ENCODE measurements around the gene NKD1. TPM values are rescaled to one million over a fixed set of nuclear protein-coding genes. Genes with fewer than 3 reads are reported as not detected.
A peak's percentile ranks its signal among the peaks of the same experiment; 100 is the strongest.

NKD1 gene
- total RNA-seq, 1 experiment from 2014 or later: 0.44 TPM

GRCh38 chr16:50546125-50546524 lies 2.1 kb upstream of the NKD1 start:
- no peaks in the 10 kb centered on the region for H3K79me2 ChIP-seq (ENCODE audit: low read depth)
- H3K9me2 ChIP-seq (ENCODE audit: insufficient read depth): no peaks in the 10 kb centered on the region
- H3K36me3 ChIP-seq (ENCODE audit: low read depth): no peaks in the 10 kb centered on the region
- H3K4me2 ChIP-seq: no peak overlapping the region
- no peak overlapping the region for H2AFZ ChIP-seq
- no peaks in the 10 kb centered on the region for H4K20me1 ChIP-seq (ENCODE audit: insufficient read depth)
- H3K27me3 ChIP-seq (ENCODE audit: insufficient read depth, low read depth): no peaks in the 10 kb centered on the region
- BruUV-seq (replicated peaks): no TSS peak
- TF ChIP-seq EZH2 (IDR thresholded peaks at IDR 0.05; ENCODE audit: low read depth) (no peak), CTCF (conservative IDR thresholded peaks at IDR 0.05) (no peak)
- no peak for DNase-seq
- CTCF ChIA-PET: no interaction called here
- intact Hi-C loops (cut with micrococcal nuclease; ENCODE audit: unreplicated experiment): loop anchor here (10.0 kb wide), 1 partner anchor 199 kb away; the partner anchor contains the start of gene CYLD
- no peak overlapping the region for H3K27ac ChIP-seq
- POLR2A ChIA-PET (ENCODE audit: unreplicated experiment): no interaction called here
- no peaks in the 10 kb centered on the region for H3K4me1 ChIP-seq (replicated peaks; ENCODE audit: insufficient read depth)
- H3K4me3 ChIP-seq: no peak overlapping the region
- no peaks in the 10 kb centered on the region for H3F3A ChIP-seq (ENCODE audit: insufficient read depth, low read depth)
- H3K9me3 ChIP-seq (ENCODE audit: insufficient read depth, low read depth): no peaks in the 10 kb centered on the region; the same call in 1 of the 2 replicates

GRCh38 chr16:50547340-50548124 lies 664 bp upstream of the NKD1 start:
- no peaks in the 10 kb centered on the region; the same call in 1 of the 2 replicates for H3K9me3 ChIP-seq (ENCODE audit: insufficient read depth, low read depth)
- H3K27me3 ChIP-seq (ENCODE audit: insufficient read depth, low read depth): no peaks in the 10 kb centered on the region
- no peak overlapping the region for H2AFZ ChIP-seq
- intact Hi-C loops (cut with micrococcal nuclease; ENCODE audit: unreplicated experiment): loop anchor here (10.0 kb wide), 1 partner anchor 197 kb away; the partner anchor contains the start of gene CYLD
- CTCF ChIA-PET: no interaction called here
- H3K27ac ChIP-seq: no peak overlapping the region
- TF ChIP-seq EZH2 (IDR thresholded peaks at IDR 0.05; ENCODE audit: low read depth) (no peak), CTCF (conservative IDR thresholded peaks at IDR 0.05) (no peak)
- H3K9me2 ChIP-seq (ENCODE audit: insufficient read depth): no peaks in the 10 kb centered on the region
- H3F3A ChIP-seq (ENCODE audit: insufficient read depth, low read depth): no peaks in the 10 kb centered on the region
- H3K4me3 ChIP-seq: peak overlapping the region; percentile 47; the same call in 1 of the 2 replicates
- no peaks in the 10 kb centered on the region for H3K36me3 ChIP-seq (ENCODE audit: low read depth)
- H3K79me2 ChIP-seq (ENCODE audit: low read depth): no peaks in the 10 kb centered on the region
- no peaks in the 10 kb centered on the region for H4K20me1 ChIP-seq (ENCODE audit: insufficient read depth)
- DNase-seq: no peak
- BruUV-seq (replicated peaks): no TSS peak
- H3K4me2 ChIP-seq: peak overlapping the region; percentile 64
- H3K4me1 ChIP-seq (replicated peaks; ENCODE audit: insufficient read depth): no peaks in the 10 kb centered on the region
- POLR2A ChIA-PET (ENCODE audit: unreplicated experiment): no interaction called here

- Histone ChIP-seq H4K20me1 (ENCODE audit: insufficient read depth) (no peaks in the 10 kb centered on the region), H3K4me3 (peak overlapping the region; percentile 56; the same call in 1 of the 2 replicates), H3K27me3 (ENCODE audit: insufficient read depth, low read depth) (no peaks in the 10 kb centered on the region), H3K4me1 (replicated peaks; ENCODE audit: insufficient read depth) (no peaks in the 10 kb centered on the region), H3K36me3 (ENCODE audit: low read depth) (no peaks in the 10 kb centered on the region), H3K9me2 (ENCODE audit: insufficient read depth) (no peaks in the 10 kb centered on the region), H3K27ac (no peak overlapping the region), H3K4me2 (peak overlapping the region; percentile 67; the same call in 1 of the 2 replicates), H3K9me3 (ENCODE audit: insufficient read depth, low read depth) (no peaks in the 10 kb centered on the region), H3K79me2 (ENCODE audit: low read depth) (no peaks in the 10 kb centered on the region), H3F3A (ENCODE audit: insufficient read depth, low read depth) (no peaks in the 10 kb centered on the region), H2AFZ (peak overlapping the region; percentile 33; the same call in 1 of the 2 replicates)
- intact Hi-C loops (cut with micrococcal nuclease; ENCODE audit: unreplicated experiment): loop anchor here (10.0 kb wide), 1 partner anchor 196 kb away; the partner anchor contains the start of gene CYLD
- BruUV-seq (replicated peaks): no TSS peak
- no peak for TF ChIP-seq EZH2 (IDR thresholded peaks at IDR 0.05; ENCODE audit: low read depth)
- TF ChIP-seq CTCF (conservative IDR thresholded peaks at IDR 0.05): no peak
- ChIA-PET CTCF (no interaction called here), POLR2A (ENCODE audit: unreplicated experiment) (no interaction called here)
- DNase-seq: no peak
Measured at GRCh38 chr16:50548909-50549560, 839 bp downstream of the NKD1 start.
